GM19372 (cell line): ENCODE measurements around the gene TCTN3.
"Not testable (repeated sequence)": the region's sequence is repeated elsewhere in the genome, so short reads cannot be mapped to it uniquely, and the experiment has no call there.

ENCODE experiments used
- ATAC-seq: cut with Tn5 transposase; IDR thresholded peaks from one replicate; pipeline ENCODE4 v1.9.1; 2021; ENCODE audit warnings: mild to moderate bottlenecking, low read depth, moderate library complexity; ENCODE audit not compliant: unreplicated experiment

TCTN3 gene, protein sequence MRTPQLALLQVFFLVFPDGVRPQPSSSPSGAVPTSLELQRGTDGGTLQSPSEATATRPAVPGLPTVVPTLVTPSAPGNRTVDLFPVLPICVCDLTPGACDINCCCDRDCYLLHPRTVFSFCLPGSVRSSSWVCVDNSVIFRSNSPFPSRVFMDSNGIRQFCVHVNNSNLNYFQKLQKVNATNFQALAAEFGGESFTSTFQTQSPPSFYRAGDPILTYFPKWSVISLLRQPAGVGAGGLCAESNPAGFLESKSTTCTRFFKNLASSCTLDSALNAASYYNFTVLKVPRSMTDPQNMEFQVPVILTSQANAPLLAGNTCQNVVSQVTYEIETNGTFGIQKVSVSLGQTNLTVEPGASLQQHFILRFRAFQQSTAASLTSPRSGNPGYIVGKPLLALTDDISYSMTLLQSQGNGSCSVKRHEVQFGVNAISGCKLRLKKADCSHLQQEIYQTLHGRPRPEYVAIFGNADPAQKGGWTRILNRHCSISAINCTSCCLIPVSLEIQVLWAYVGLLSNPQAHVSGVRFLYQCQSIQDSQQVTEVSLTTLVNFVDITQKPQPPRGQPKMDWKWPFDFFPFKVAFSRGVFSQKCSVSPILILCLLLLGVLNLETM

DNA sequence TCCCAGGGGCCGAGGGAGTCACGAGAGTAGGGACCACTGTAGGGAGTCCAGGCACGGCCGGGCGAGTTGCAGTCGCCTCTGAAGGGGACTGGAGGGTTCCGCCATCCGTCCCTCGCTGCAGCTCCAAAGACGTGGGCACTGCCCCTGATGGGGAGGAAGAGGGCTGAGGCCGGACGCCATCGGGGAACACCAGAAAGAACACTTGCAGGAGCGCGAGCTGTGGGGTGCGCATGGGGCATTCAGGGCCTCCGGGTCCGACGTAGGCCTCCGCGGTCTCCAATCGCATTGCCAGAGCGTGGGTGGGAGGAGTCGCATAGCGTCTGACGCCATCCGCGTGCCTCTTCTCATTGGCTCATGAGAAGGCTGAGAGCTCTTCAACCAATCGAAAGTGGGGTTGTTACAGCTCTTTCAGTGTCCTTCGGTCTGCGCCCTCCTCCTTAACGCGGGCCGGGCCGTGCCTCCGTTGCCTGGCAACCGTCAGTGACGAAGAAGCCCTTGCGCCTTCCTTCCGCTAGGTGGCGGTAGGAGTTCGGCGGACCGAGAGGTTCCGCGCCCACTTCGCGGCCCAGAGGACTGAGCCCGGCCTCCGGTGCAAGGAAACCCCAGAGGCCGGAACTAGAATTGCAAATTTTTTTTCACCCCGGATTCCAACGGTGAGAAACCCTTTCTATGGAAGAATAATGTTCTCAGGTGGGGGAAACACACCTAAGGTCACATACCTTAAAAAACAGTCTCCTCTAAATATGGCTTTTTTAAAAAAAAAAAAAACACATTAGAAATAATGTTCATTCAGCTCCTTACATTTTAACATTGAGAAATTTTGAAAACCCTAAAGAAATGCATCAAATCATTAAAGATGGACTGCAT, at the start of gene TCTN3:
TSS of gene TCTN3 (minus strand) at position 260 of the 867 bp plus-strand sequence. CDS start at position 232, 28 bp downstream.
- peak; percentile 98 for ATAC-seq

DNA sequence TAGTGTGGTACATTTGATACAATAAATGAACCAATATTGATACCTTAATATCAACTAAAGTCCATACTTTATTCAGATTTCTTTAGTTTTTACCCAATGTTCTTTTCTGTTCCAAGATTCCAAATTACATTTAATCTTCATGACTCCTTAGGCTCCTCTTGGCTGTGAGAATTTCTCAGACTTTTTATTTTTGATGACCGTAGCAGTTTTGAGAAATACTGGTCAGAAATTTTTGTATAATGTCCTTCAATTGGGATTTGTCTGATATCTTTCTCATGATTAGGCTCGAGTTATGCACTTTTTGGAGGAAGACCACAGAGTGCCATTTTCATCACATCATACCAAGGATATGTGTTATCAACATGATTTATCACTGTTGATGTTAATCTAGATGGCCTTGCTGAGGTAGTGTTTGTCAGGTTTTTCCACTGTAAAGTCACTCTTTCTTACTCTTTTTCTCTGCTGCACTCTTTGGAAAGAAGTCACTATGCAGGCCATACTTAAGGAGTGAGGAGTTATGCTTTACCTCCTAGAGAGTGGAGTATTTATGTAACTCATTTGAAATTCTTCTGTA, 49.3 kb upstream of the TCTN3 start:
- ATAC-seq, result no peak

GRCh38 chr10:95742485-95742884, 48.8 kb upstream of the TCTN3 start:
- no peak for ATAC-seq

GRCh38 chr10:95741807-95742467, 48.2 kb upstream of the TCTN3 start:
- ATAC-seq, result peak; percentile 64

- ATAC-seq, result no peak
Observed at GRCh38 chr10:95739056-95739455, 45.3 kb upstream of the TCTN3 start.

DNA sequence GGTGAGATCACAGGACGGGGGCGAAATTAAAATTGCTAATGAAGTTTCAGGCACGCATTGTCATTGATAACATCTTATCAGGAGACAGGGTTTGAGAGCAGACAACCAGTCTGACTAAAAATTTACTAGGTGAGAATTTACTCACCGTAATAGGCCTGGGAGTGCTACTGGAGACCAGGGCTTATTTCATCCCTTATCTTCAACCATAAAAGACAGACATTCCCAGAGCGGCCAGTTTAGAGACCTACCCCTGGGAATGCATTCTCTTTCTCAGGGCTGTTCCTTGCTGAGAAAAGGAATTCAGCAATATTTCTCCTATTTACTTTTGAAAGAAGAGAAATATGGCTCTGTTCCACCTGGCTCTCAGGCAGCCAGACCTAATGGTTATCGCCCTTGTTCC, 39.2 kb upstream of the TCTN3 start:
- ATAC-seq, result not testable (repeated sequence)

DNA sequence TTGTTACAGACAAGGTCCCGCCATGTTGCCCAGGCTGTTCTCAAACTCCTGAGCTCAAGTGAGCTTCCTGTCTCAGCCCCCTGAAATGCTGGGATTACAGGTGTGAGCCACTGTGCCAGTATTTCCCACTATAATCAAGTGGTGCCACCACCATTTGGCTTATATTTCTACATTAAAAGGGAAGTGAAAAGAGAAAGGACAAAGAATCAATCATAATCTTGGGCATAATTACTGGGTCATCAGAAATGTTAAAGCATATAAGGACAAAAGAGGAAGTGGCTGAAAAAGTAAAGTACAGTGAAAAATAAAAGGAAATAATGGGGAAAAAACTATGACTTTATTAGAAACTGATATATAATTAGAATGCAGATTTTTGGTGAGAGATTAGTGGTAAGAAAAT, 36.5 kb upstream of the TCTN3 start:
- ATAC-seq, result no peak

DNA sequence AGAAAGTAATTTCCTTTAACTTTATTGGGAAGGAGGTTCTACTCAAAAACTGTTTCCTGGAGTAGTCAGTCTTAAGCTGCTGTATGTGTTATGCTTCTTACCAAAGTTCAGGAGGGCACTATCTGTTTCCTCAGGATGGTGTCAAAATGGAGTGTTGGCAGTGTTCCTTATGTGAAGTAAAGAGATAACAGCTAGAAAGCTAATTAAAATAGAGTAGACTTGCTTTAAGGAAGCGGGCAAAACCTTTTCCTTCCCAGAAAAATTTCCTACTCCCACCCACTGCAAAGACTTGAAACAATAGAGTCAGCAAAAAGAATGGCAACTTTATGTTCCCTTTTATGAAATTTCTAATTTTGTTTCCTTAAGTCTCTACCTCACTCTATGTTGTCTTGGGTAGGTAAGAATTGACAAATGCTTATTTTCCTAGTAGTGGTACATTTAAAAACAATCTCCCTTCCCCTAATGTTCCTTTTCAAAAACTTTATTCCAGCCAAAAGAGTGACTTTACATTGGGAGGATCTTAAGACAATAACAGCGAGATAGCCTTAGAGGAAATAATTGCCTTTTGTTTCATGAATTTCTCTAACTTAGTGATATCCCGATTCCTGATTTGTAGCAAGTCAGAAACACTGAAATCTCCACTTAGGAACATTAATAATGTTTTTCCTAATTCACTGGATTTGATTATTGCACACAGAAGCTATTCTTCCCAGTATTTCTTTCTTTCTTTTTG, 35.8 kb upstream of the TCTN3 start:
- ATAC-seq, result no peak

GRCh38 chr10:95728526-95728925, 34.8 kb upstream of the TCTN3 start:
- ATAC-seq, result no peak

GRCh38 chr10:95722496-95722895, 28.8 kb upstream of the TCTN3 start:
- ATAC-seq, result not testable (repeated sequence)

GRCh38 chr10:95720745-95721144, 27.0 kb upstream of the TCTN3 start:
- ATAC-seq, result not testable (repeated sequence)

GRCh38 chr10:95716866-95717265, 23.1 kb upstream of the TCTN3 start:
- no peak for ATAC-seq

GRCh38 chr10:95716466-95716865, 22.7 kb upstream of the TCTN3 start:
- no peak for ATAC-seq

DNA sequence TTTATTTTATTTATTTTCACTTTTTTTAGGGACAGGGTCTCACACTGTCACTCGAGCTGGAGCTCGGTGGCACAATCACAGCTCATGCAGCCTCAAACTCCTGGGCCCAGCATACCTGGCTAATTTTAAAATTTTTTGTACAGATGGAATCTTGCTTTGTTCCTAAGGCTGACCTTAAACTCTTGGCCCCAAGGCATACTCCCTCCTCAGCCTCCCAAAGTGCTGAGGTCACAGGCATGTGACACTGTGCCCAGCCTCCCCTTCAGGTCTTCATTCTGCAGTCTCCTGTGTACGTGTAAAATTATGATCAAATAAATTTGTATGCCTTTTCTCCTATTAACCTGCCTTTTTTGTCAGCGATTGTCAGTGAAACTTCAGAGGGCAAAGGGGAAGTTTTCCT, 17.8 kb upstream of the TCTN3 start:
- no peak for ATAC-seq

DNA sequence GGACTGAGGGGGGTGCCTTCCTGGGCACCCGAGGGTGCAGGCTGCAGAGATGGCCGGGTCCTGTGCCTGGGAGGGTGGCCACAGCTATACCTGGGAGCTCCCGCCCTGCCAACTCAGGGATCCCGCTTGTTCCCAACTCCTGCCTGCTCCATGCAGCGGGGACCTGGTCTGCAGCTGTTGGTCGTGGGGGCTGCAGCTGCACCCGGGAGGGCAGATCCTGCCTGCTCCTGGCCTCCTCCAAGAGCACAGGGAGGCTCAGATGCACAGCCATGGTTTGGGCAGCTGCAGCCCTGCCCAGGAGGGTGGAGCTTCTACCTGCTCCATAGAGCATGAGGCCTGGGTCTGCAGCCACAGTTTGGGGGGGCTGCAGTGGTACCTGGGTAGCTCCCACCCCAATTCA, 13.3 kb upstream of the TCTN3 start:
- no peak for ATAC-seq

DNA sequence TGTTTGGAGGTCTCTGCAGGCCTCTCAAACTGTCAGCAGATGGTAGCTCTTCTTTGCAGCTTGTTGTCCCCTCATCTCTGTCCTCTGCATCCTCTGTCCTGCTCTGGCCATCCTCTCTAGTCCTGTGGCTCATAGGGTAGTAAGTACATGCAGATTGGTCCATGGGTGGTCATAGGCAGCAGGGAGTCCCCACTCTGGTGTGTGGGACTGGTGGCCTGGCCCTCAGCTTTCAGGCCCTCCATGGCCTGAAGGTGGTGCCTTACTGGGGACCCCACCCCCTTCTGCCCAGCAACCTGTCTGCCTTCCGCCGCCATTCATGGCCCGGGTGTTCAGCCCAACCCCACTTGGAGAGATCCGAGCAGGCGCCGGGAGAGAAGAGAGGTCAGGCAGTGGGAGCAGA, 12.8 kb upstream of the TCTN3 start:
- ATAC-seq, result no peak

GRCh38 chr10:95698415-95698814, 4.7 kb upstream of the TCTN3 start:
- ATAC-seq, result no peak

- no peak for ATAC-seq
Observed at GRCh38 chr10:95697429-95697828, 3.7 kb upstream of the TCTN3 start.

DNA sequence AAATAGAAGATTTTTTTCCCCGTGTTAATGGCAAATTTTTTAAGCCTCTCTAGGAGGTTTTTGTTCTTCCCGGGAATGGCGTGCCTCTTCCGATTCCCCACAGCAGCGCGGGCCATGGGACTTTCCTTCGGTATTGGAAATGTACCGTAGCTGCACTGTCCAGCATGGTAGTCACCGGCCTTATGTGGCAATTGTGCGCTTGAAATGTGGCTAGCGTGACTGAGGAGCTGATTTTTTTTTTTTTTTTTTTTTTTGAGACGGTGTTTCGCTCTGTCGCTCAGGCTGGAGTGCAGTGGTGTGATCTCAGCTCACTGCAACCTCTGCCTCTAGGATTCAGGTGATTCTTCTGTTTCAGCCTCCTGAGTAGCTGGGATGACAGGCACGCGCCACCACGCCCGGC, 938 bp upstream of the TCTN3 start:
- no peak for ATAC-seq
